ENCODE measurements around the gene C19orf73.

DNA sequence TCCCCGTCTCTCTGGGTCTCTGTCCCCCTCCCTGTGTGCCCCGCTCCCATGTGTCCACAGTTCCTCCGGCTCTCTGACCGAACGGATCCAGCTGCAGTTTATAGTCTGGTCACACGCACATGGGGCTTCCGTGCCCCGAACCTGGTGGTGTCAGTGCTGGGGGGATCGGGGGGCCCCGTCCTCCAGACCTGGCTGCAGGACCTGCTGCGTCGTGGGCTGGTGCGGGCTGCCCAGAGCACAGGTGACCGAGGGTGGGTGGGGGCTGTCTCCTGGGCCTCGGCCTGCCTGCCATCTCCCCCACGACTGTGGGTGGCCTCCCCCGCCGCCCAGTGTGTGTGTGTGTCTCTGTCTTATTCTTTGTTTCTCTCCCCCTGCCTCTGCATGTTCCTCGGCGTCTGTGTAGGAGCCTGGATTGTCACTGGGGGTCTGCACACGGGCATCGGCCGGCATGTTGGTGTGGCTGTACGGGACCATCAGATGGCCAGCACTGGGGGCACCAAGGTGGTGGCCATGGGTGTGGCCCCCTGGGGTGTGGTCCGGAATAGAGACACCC is 49.0 kb upstream of the C19orf73 start:
- TF ChIP-seq, protein P1, sequence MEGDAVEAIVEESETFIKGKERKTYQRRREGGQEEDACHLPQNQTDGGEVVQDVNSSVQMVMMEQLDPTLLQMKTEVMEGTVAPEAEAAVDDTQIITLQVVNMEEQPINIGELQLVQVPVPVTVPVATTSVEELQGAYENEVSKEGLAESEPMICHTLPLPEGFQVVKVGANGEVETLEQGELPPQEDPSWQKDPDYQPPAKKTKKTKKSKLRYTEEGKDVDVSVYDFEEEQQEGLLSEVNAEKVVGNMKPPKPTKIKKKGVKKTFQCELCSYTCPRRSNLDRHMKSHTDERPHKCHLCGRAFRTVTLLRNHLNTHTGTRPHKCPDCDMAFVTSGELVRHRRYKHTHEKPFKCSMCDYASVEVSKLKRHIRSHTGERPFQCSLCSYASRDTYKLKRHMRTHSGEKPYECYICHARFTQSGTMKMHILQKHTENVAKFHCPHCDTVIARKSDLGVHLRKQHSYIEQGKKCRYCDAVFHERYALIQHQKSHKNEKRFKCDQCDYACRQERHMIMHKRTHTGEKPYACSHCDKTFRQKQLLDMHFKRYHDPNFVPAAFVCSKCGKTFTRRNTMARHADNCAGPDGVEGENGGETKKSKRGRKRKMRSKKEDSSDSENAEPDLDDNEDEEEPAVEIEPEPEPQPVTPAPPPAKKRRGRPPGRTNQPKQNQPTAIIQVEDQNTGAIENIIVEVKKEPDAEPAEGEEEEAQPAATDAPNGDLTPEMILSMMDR (IDR thresholded peaks at IDR 0.05), result no peak
- TF ChIP-seq POLR2AphosphoS5 (IDR thresholded peaks at IDR 0.05), result no peak
